Spinal cord (tissue), 10 donors: Measurements from ENCODE around the gene PPP1R13B. TPM values are rescaled to one million over a fixed set of nuclear protein-coding genes. Genes with fewer than 3 reads are reported as not detected.

ENCODE experiments used
- DNase-seq, 6 donors: peaks; one replicate each; pipeline versions ENCODE4 v3.0.0 to v3.0.0-alpha.2; 2013 to 2015; ENCODE audit warnings: low spot score in 6 of 6, low read depth in 4 of 6
- H3K27ac ChIP-seq: one replicate; pipeline ENCODE4 v1.5.1; 2013; ENCODE audit warnings: low read depth, low read length, control low read depth
- H3K27me3 ChIP-seq: one replicate; pipeline ENCODE4 v1.6.1; 2013; ENCODE audit warnings: low read length; ENCODE audit not compliant: control insufficient read depth, insufficient read depth
- H3K36me3 ChIP-seq: one replicate; pipeline ENCODE4 v1.6.1; 2013; ENCODE audit warnings: low read length; ENCODE audit not compliant: control insufficient read depth, insufficient read depth
- H3K4me1 ChIP-seq: one replicate; pipeline ENCODE4 v1.6.1; 2013; ENCODE audit warnings: low read length; ENCODE audit not compliant: control insufficient read depth, insufficient read depth
- H3K4me3 ChIP-seq: one replicate; pipeline ENCODE4 v1.5.1; 2013; ENCODE audit warnings: low read depth, low read length, control low read depth
- H3K9me3 ChIP-seq: one replicate; pipeline ENCODE4 v1.6.1; 2013; ENCODE audit warnings: low read length; ENCODE audit not compliant: control insufficient read depth, insufficient read depth
- WGBS: methylation state at CpG from one replicate; pipeline ENCODE4 v1.1.5; 2013; ENCODE audit warnings: missing lambda C conversion rate; ENCODE audit not compliant: insufficient coverage; 5-methylcytosine and 5-hydroxymethylcytosine counted together
- polyA plus RNA-seq, 2 donors: library from polyadenylated mRNA; unstranded; fragments of 120-200 nt; gene quantifications; one replicate each; pipeline ENCODE4 v1.2.1, GENCODE V29; 2013; ENCODE audit not compliant: insufficient read length in 2 of 2
- total RNA-seq, 2 donors: library from RNA; depleted of rRNA in 1 of 2; stranded (reverse); fragments of 120-200 nt in 1 of 2; fragments of >200 nt in 1 of 2; gene quantifications; one replicate each; pipeline versions ENCODE4 v1.2.3 to v1.2.4, GENCODE V29; 2013 to 2014
- donor health status: healthy.

The PPP1R13B gene
- total and polyA plus RNA-seq, 4 donors, result 16.6 to 46.3 (median 26.5) TPM

DNA sequence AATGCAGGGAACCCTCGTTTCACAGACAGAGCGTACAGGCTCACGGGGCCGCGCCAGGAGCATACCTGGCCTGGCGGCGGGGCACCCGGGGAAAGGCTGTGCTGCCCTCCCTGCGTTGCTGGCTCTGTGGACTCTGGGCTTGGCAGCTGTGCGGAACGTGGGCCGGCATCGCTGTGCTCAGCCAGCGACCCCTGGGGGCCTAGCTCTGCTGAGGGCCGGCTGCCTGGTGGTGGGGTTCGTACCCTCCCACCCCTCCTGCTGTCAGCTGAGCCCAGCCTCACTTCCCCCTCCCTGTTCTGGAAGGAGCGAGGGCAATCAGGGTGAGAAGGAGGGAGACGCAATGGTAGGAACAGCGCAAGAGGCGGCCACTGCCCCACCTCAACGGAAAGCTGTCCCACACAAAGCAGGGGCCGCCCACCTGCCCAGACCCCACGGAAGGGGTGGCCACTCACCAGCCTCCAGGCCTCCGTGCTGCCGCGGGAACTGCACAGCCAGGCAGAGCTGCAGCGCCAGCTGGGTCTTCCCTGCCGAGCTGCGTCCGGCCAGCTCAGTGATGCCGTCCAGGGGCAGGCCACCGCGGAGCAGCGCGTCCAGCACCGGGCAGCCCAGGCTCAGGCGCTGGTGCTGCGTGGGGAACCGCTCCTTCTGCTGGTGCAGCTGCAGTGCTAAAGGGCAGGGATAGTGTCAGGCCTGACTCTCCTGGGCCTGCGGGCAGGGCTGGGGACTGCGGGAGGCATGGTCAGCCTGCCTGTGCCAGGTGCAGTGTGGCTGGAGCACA is 140.6 kb downstream of the PPP1R13B start:
- Histone ChIP-seq H3K4me1 (peaks cover 48% of the 10 kb centered on the region), H3K27me3 (no peaks in the 10 kb centered on the region), H3K9me3 (no peaks in the 10 kb centered on the region), H3K4me3 (no peak overlapping the region), H3K36me3 (peaks cover 89% of the 10 kb centered on the region), H3K27ac (no peak overlapping the region)
- no peak for DNase-seq
- 86% methylated on average over 40 of the region's 41 CpGs for WGBS

DNA sequence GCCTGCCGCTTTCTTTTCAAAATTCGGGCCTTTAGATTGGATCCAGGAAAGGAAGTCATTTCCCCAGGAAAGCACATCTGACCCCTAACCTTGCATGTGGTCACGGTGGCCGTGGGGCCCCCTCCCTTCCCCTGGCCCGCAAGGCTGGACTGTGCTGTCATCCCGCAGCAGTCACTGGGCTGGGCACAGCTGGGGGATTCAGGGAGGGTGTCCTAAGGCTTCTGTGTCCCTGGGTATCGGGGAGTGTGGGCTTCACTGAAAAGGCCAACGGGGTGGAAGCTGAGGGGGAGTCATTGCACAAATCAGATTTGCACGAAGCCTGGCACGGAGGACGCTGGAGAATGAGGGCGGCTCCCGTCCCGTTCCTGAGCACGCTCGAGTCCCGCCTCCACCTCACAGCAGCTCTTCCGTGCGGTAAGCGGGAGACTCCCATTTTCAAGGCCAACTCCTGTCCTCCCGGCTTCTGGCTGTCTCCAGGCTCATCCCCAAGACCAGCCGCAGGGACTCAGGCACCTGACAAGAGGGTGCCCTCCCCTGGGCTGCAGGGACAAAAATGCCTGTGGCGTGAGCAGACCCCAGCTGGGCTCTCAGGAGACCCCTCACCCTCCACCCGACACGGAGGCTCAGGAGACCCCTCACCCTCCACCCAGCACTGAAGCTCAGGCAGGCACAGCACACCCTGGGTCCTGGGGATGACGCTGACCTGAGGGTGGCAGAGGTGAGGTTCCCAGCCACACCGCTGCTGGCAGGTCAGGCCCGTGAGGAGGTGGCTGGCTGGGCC is 141.7 kb downstream of the PPP1R13B start:
- H3K4me1 ChIP-seq, result peaks cover 49% of the 10 kb centered on the region
- H3K36me3 ChIP-seq, result peaks cover 99% of the 10 kb centered on the region
- H3K9me3 ChIP-seq, result no peaks in the 10 kb centered on the region
- no peaks in the 10 kb centered on the region for H3K27me3 ChIP-seq
- 85% methylated on average over 23 of the region's 28 CpGs for WGBS
- DNase-seq, result no peak
- H3K27ac ChIP-seq, result peak overlapping the region; percentile 40
- H3K4me3 ChIP-seq, result no peak overlapping the region

- WGBS, result 69% methylated on average over 15 of the region's 15 CpGs
- no peak overlapping the region for H3K27ac ChIP-seq
- H3K9me3 ChIP-seq, result no peaks in the 10 kb centered on the region
- DNase-seq, result no peak
- H3K4me3 ChIP-seq, result no peak overlapping the region
- H3K4me1 ChIP-seq, result peaks cover 48% of the 10 kb centered on the region
- H3K27me3 ChIP-seq, result no peaks in the 10 kb centered on the region
- H3K36me3 ChIP-seq, result peaks cover 100% of the 10 kb centered on the region
Measured at GRCh38 chr14:103705118-103705503, 142.3 kb downstream of the PPP1R13B start.

- Histone ChIP-seq H3K9me3 (no peaks in the 10 kb centered on the region), H3K36me3 (peaks cover 100% of the 10 kb centered on the region), H3K27ac (no peak overlapping the region), H3K27me3 (no peaks in the 10 kb centered on the region), H3K4me3 (no peak overlapping the region), H3K4me1 (peaks cover 51% of the 10 kb centered on the region)
- no peak for DNase-seq
- 91% methylated on average over 12 of the region's 13 CpGs for WGBS
Measured at GRCh38 chr14:103704708-103705107, 142.7 kb downstream of the PPP1R13B start.

DNA sequence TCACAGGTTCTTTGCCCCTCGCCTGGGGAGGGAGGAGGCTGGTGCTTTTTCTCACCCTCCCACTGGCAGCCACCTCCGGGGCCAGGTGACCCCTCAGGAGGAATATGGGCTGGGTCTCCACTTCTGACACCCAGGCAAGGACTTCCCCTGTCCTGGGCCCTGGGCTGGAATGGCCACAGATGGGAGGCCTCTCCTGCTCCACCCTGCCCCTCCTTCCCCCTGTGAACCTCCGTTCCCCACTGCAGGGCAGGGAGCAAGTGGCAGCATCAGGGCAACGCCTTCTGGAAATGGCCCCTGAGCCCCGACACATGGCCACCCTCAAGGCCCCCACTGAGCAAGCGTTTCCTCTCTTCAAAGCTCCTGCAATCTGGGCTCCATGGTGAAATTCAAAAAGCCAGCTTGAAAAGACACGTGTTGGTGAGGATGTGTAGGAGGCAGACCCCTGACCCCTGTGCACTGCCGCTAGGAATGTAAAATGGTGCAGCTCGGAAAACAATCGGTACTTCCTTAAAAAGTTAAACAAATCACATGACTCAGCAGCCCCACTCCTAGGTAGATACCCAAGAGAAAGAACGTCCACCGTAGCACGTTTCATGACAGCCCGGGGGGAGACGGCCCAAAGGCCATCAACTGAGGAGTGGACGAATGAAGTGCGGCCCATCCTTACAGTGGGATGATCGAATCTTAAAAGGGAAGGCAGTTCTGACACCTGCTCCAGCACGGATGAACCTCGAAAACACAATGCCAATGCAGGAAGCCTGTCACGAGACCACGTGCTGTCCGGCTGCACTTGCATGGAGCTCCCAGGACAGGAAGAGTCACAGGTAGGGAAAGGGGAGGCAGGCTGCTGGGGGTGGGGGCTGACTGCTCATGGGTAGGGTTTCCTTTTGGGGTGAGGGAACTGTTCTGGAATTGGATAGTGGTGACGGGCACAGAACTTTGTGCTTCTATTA is 143.7 kb downstream of the PPP1R13B start:
- Histone ChIP-seq H3K9me3 (no peaks in the 10 kb centered on the region), H3K36me3 (peaks cover 100% of the 10 kb centered on the region), H3K27ac (no peak overlapping the region), H3K27me3 (no peaks in the 10 kb centered on the region), H3K4me1 (peaks cover 48% of the 10 kb centered on the region), H3K4me3 (no peak overlapping the region)
- DNase-seq, result no peak
- WGBS, result 82% methylated on average over 17 of the region's 24 CpGs

- peak in 1 of 6 donors; percentile 18 for DNase-seq
- H3K27ac ChIP-seq, result no peak overlapping the region
- H3K36me3 ChIP-seq, result peaks cover 100% of the 10 kb centered on the region
- peaks cover 48% of the 10 kb centered on the region for H3K4me1 ChIP-seq
- 86% methylated on average over 26 of the region's 29 CpGs for WGBS
- no peaks in the 10 kb centered on the region for H3K9me3 ChIP-seq
- H3K4me3 ChIP-seq, result no peak overlapping the region
- no peaks in the 10 kb centered on the region for H3K27me3 ChIP-seq
Measured at GRCh38 chr14:103702497-103703432, 144.6 kb downstream of the PPP1R13B start.

- 96% methylated on average over 5 of the region's 5 CpGs for WGBS
- no peak for DNase-seq
- Histone ChIP-seq H3K27me3 (no peaks in the 10 kb centered on the region), H3K27ac (no peak overlapping the region), H3K4me1 (peaks cover 55% of the 10 kb centered on the region), H3K36me3 (peaks cover 97% of the 10 kb centered on the region), H3K4me3 (no peak overlapping the region), H3K9me3 (no peaks in the 10 kb centered on the region)
Measured at GRCh38 chr14:103702095-103702494, 145.3 kb downstream of the PPP1R13B start.

DNA sequence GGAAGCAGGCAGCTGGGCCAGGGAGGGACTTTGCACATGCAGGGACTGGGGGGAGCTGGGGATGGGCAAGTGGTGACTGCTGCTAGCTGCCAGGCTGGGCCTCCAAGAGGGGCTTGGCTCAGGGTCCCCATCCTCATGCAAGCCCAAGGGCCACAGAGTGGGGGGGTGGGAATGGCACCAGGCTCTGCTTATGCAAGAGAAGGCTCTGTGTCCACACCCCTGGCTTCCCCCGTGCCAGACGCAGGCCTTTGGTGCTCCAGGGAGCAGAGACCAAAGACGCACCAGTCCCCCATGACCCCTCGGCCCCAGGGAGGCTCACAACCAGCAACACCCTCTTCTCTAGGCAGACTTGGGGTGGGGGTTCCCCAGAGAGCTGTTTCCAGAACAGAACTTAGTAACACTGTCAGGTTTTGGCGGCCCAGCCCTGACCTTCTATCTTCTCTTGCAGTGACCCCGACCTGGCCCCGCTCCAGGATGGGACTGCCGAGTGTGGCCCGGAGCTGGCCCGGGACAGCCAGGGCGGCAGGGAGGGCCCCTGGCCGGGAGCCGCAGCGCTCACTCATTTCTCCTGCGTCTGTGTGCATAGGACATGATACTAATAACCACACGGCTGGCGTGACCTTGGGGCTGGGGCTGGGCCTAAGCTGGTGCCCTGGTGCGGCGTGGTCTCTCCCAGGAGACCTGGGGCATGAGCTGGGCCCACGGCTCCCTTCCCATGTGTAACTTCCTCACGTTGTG is 146.5 kb downstream of the PPP1R13B start:
- H3K9me3 ChIP-seq, result no peaks in the 10 kb centered on the region
- no peak for DNase-seq
- no peak overlapping the region for H3K4me3 ChIP-seq
- H3K36me3 ChIP-seq, result peaks cover 94% of the 10 kb centered on the region
- WGBS, result 91% methylated on average over 19 of the region's 21 CpGs
- H3K4me1 ChIP-seq, result peaks cover 64% of the 10 kb centered on the region
- no peaks in the 10 kb centered on the region for H3K27me3 ChIP-seq
- no peak overlapping the region for H3K27ac ChIP-seq
